ENCODE measurements around the gene ANAPC16. TPM values are rescaled to one million over a fixed set of nuclear protein-coding genes. Genes with fewer than 3 reads are reported as not detected.

Gene ANAPC16
- total RNA-seq, 3 donors from 2014 or later: 72.1 to 126 (median 83.5) TPM

GRCh38 chr10:72260239-72260975 lies 44.6 kb downstream of the ANAPC16 start:
- Histone ChIP-seq H3K36me3 (ENCODE audit: low read depth) (no peaks in the 10 kb centered on the region), H3K9me3 (no peaks in the 10 kb centered on the region), H3K4me3 (peak overlapping the region; percentile 14), H3K4me1 (ENCODE audit: low read depth) (peaks cover 46% of the 10 kb centered on the region)
- ATAC-seq: peak; percentile 86
- peak; percentile 83 to 93 (median 90) for DNase-seq
- TF ChIP-seq, protein P1, sequence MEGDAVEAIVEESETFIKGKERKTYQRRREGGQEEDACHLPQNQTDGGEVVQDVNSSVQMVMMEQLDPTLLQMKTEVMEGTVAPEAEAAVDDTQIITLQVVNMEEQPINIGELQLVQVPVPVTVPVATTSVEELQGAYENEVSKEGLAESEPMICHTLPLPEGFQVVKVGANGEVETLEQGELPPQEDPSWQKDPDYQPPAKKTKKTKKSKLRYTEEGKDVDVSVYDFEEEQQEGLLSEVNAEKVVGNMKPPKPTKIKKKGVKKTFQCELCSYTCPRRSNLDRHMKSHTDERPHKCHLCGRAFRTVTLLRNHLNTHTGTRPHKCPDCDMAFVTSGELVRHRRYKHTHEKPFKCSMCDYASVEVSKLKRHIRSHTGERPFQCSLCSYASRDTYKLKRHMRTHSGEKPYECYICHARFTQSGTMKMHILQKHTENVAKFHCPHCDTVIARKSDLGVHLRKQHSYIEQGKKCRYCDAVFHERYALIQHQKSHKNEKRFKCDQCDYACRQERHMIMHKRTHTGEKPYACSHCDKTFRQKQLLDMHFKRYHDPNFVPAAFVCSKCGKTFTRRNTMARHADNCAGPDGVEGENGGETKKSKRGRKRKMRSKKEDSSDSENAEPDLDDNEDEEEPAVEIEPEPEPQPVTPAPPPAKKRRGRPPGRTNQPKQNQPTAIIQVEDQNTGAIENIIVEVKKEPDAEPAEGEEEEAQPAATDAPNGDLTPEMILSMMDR (IDR thresholded peaks at IDR 0.05): no peak
- intact Hi-C loops (cut with DNase I, micrococcal nuclease): no loop called here

- ATAC-seq: peak; percentile 47
- Histone ChIP-seq H3K9me3 (no peaks in the 10 kb centered on the region), H3K4me1 (ENCODE audit: low read depth) (peaks cover 40% of the 10 kb centered on the region), H3K4me3 (peak overlapping the region; percentile 14), H3K36me3 (ENCODE audit: low read depth) (no peaks in the 10 kb centered on the region)
- intact Hi-C loops (cut with DNase I, micrococcal nuclease): no loop called here
- no peak for DNase-seq
- TF ChIP-seq, protein P1 (IDR thresholded peaks at IDR 0.05): no peak
Observed at GRCh38 chr10:72260976-72261783, 45.4 kb downstream of the ANAPC16 start.

GRCh38 chr10:72261784-72262404 lies 46.1 kb downstream of the ANAPC16 start:
- peak; percentile 57 for ATAC-seq
- Histone ChIP-seq H3K9me3 (no peaks in the 10 kb centered on the region), H3K4me3 (no peak overlapping the region), H3K4me1 (ENCODE audit: low read depth) (peaks cover 37% of the 10 kb centered on the region), H3K36me3 (ENCODE audit: low read depth) (no peaks in the 10 kb centered on the region)
- peak in 1 of 3 donors; percentile 30 for DNase-seq
- TF ChIP-seq, protein P1 (IDR thresholded peaks at IDR 0.05): no peak
- intact Hi-C loops (cut with DNase I, micrococcal nuclease): no loop called here

DNA sequence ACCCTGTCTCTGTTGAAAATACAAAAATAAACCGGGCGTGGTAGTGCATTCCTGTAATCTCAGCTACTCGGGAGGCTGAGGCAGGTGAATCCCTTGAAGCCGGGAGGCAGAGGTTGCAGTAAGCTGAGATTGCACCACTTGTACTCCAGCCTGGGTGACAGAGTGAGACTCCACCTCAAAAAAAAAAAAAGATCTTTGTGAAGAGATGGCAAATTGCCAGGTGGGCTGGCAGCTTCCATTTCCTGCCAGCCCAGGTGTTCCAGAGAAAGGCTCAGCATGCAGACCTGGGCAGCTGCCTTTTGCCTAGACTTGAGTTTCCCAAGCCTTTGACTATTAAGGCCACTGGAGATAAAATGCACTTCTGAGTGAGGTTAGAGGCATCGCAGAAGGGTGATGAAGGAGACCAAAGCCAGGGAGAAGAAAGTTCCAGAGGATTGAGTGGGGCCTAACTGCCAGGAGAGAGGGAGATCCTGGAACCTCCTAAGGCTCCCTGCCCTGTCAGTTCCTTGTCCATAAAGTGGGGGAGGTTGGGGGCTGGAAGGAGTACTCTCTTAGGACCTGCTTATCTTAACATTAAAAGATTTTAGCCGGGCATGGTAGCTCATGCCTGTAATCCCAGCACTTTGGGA lies 47.9 kb downstream of the ANAPC16 start:
- TF ChIP-seq, protein P1 (IDR thresholded peaks at IDR 0.05): no peak
- DNase-seq (peak; percentile 63 to 86 (median 77)), ATAC-seq (peak; percentile 59)
- Histone ChIP-seq H3K4me3 (no peak overlapping the region), H3K4me1 (ENCODE audit: low read depth) (peaks cover 33% of the 10 kb centered on the region), H3K9me3 (no peaks in the 10 kb centered on the region), H3K36me3 (ENCODE audit: low read depth) (no peaks in the 10 kb centered on the region)
- intact Hi-C loops (cut with DNase I, micrococcal nuclease): no loop called here

- Histone ChIP-seq H3K36me3 (ENCODE audit: low read depth) (no peaks in the 10 kb centered on the region), H3K9me3 (no peaks in the 10 kb centered on the region), H3K4me3 (no peak overlapping the region), H3K4me1 (ENCODE audit: low read depth) (peaks cover 30% of the 10 kb centered on the region)
- ATAC-seq: no peak
- TF ChIP-seq, protein P1 (IDR thresholded peaks at IDR 0.05): no peak
- intact Hi-C loops (cut with DNase I, micrococcal nuclease): no loop called here
- no peak for DNase-seq
Observed at GRCh38 chr10:72264536-72264935, 48.7 kb downstream of the ANAPC16 start.
